Measurements from ENCODE around the gene RTKN. TPM values are rescaled to one million over a fixed set of nuclear protein-coding genes. Genes with fewer than 3 reads are reported as not detected.

RTKN gene
- total RNA-seq, 1 experiment from 2014 or later = 87.1 TPM

GRCh38 chr2:74448771-74449170 lies 7.0 kb upstream of the RTKN start:
- no peak for DNase-seq
- Histone ChIP-seq H2BK20ac (ENCODE audit: low read depth, low read length, poor library complexity, severe bottlenecking) (no peak overlapping the region), H4K8ac (replicated peaks; ENCODE audit: insufficient read length, low read depth, low read length) (no peak overlapping the region)

More at GRCh38 chr2:74448771-74449170, 7.0 kb upstream of the RTKN start:
- peaks cover 20% of the 10 kb centered on the region for H3K27me3 Mint-ChIP-seq (ENCODE audit: low read depth)
- no peaks in the 10 kb centered on the region for H3K4me1 ChIP-seq (ENCODE audit: insufficient read depth, low read length)
- no peak overlapping the region for H3T11ph ChIP-seq (ENCODE audit: low read length)
- H2AFZ ChIP-seq (ENCODE audit: low read length) = no peak overlapping the region
- no peak overlapping the region for H2AK5ac ChIP-seq (ENCODE audit: insufficient read length, low read length)
- no peaks in the 10 kb centered on the region for H3K9me3 ChIP-seq (ENCODE audit: control insufficient read depth, low read depth, low read length)
- H3K4me2 ChIP-seq (ENCODE audit: insufficient read depth, insufficient read length, low read length) = no peak overlapping the region
- H4K91ac ChIP-seq (ENCODE audit: insufficient read length, low read depth, low read length) = no peak overlapping the region
- H3K4me3 Mint-ChIP-seq = no peak overlapping the region
- no peak overlapping the region for H2BK5ac ChIP-seq (ENCODE audit: insufficient read length, low read length)
- H2BK120ac ChIP-seq (ENCODE audit: low read depth, low read length, poor library complexity, severe bottlenecking) = no peak overlapping the region
- no peaks in the 10 kb centered on the region for H3K36me3 Mint-ChIP-seq (ENCODE audit: insufficient read depth in 1 of 3, low read depth in 3 of 3)
- no peak overlapping the region for H3K9ac ChIP-seq (ENCODE audit: extremely low read depth, insufficient read length, low read length)
- H3K18ac ChIP-seq (ENCODE audit: insufficient read length, low read depth, low read length) = no peak overlapping the region
- peak overlapping the region in 1 of 3 experiments; percentile 67; a peak in 1 of 7 replicates for H3K27ac Mint-ChIP-seq
- no peaks in the 10 kb centered on the region for H3K27me3 ChIP-seq (ENCODE audit: insufficient read depth, low read length)
- no CpG with 5 or more reads among the region's 2 CpGs for WGBS (ENCODE audit: extremely low coverage, insufficient read length, low lambda C conversion rate)
- no peak overlapping the region for H3K27ac ChIP-seq (ENCODE audit: insufficient read length, low read depth, low read length)
- no peak overlapping the region for H3K56ac ChIP-seq (ENCODE audit: insufficient read length, low read depth, low read length)
- no peaks in the 10 kb centered on the region for H3K79me2 ChIP-seq (ENCODE audit: insufficient read depth, low read length)
- no peak overlapping the region for H3K23ac ChIP-seq (ENCODE audit: insufficient read length, low read depth, low read length)
- no peak overlapping the region for H2BK15ac ChIP-seq (ENCODE audit: low read depth, low read length)
- H4K5ac ChIP-seq (ENCODE audit: insufficient read length, low read depth, low read length) = no peak overlapping the region
- H3K14ac ChIP-seq (ENCODE audit: insufficient read depth, low read length) = no peak overlapping the region
- peaks cover 0 to 6% of the 10 kb centered on the region in 2 experiments; a peak in 1 of 4 replicates for H3K4me1 Mint-ChIP-seq
- H4K20me1 ChIP-seq (ENCODE audit: control insufficient read depth, insufficient read depth, insufficient read length) = no peaks in the 10 kb centered on the region
- no peak overlapping the region for H3K4ac ChIP-seq (ENCODE audit: low read depth, low read length)
- H3K79me1 ChIP-seq (ENCODE audit: insufficient read depth, low read depth, low read length, poor library complexity, severe bottlenecking) = no peaks in the 10 kb centered on the region
- H3K23me2 ChIP-seq (ENCODE audit: insufficient read length, low read depth, low read length, poor library complexity, severe bottlenecking) = no peaks in the 10 kb centered on the region
- TF ChIP-seq, protein P1, sequence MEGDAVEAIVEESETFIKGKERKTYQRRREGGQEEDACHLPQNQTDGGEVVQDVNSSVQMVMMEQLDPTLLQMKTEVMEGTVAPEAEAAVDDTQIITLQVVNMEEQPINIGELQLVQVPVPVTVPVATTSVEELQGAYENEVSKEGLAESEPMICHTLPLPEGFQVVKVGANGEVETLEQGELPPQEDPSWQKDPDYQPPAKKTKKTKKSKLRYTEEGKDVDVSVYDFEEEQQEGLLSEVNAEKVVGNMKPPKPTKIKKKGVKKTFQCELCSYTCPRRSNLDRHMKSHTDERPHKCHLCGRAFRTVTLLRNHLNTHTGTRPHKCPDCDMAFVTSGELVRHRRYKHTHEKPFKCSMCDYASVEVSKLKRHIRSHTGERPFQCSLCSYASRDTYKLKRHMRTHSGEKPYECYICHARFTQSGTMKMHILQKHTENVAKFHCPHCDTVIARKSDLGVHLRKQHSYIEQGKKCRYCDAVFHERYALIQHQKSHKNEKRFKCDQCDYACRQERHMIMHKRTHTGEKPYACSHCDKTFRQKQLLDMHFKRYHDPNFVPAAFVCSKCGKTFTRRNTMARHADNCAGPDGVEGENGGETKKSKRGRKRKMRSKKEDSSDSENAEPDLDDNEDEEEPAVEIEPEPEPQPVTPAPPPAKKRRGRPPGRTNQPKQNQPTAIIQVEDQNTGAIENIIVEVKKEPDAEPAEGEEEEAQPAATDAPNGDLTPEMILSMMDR (conservative IDR thresholded peaks at IDR 0.05) = no peak
- H2BK12ac ChIP-seq (ENCODE audit: insufficient read length, low read depth, low read length) = no peak overlapping the region
- H3K9me3 Mint-ChIP-seq = no peaks in the 10 kb centered on the region; a peak in 1 of 5 replicates
